ENCODE data around the gene MAPK1IP1L. TPM values are rescaled to one million over a fixed set of nuclear protein-coding genes. Genes with fewer than 3 reads are reported as not detected.

The MAPK1IP1L gene
- total and polyA plus RNA-seq, 2 of the 13 experiments (the other 11 are each of a cell fraction or from before 2014, with no cell fraction given) = 27.8 to 68.4 TPM

- TF ChIP-seq, protein P1, sequence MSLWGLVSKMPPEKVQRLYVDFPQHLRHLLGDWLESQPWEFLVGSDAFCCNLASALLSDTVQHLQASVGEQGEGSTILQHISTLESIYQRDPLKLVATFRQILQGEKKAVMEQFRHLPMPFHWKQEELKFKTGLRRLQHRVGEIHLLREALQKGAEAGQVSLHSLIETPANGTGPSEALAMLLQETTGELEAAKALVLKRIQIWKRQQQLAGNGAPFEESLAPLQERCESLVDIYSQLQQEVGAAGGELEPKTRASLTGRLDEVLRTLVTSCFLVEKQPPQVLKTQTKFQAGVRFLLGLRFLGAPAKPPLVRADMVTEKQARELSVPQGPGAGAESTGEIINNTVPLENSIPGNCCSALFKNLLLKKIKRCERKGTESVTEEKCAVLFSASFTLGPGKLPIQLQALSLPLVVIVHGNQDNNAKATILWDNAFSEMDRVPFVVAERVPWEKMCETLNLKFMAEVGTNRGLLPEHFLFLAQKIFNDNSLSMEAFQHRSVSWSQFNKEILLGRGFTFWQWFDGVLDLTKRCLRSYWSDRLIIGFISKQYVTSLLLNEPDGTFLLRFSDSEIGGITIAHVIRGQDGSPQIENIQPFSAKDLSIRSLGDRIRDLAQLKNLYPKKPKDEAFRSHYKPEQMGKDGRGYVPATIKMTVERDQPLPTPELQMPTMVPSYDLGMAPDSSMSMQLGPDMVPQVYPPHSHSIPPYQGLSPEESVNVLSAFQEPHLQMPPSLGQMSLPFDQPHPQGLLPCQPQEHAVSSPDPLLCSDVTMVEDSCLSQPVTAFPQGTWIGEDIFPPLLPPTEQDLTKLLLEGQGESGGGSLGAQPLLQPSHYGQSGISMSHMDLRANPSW (CRISPR knock-in tag; IDR thresholded peaks at IDR 0.05; ENCODE audit: borderline replicate concordance) = no peak
- TF ChIP-seq EHMT2 (IDR thresholded peaks at IDR 0.05; ENCODE audit: borderline replicate concordance, low read depth, low read length) (0 out of 2 replicates have a peak, but pooled peaks have one; percentile 18), ZNF644 (CRISPR knock-in tag; IDR thresholded peaks at IDR 0.05; ENCODE audit: low read depth) (peak; percentile 9; the same call in 1 of the 2 replicates), CBX1 (IDR thresholded peaks at IDR 0.05; ENCODE audit: low read depth) (peak; percentile 40), ZNF136 (CRISPR knock-in tag; IDR thresholded peaks at IDR 0.05; ENCODE audit: low read depth) (peak; percentile 89), TFE3 (CRISPR knock-in tag; IDR thresholded peaks at IDR 0.05) (peak; percentile 87), ZNF510 (CRISPR knock-in tag; IDR thresholded peaks at IDR 0.05; ENCODE audit: low read depth) (0 out of 2 replicates have a peak, but pooled peaks have one; percentile 35), NCOA1 (CRISPR knock-in tag; IDR thresholded peaks at IDR 0.05) (peak; percentile 61; the same call in 1 of the 2 replicates), TMF1 (CRISPR knock-in tag; IDR thresholded peaks at IDR 0.05; ENCODE audit: low read depth) (0 out of 2 replicates have a peak, but pooled peaks have one; percentile 35), RXRA (CRISPR knock-in tag; IDR thresholded peaks at IDR 0.05) (peak; percentile 69; the same call in 1 of the 2 replicates), BCL6 (CRISPR knock-in tag; IDR thresholded peaks at IDR 0.05) (peak; percentile 29; the same call in 1 of the 2 replicates), MYNN (CRISPR knock-in tag; IDR thresholded peaks at IDR 0.05; ENCODE audit: low read depth) (no peak), FOXO1 (CRISPR knock-in tag; IDR thresholded peaks at IDR 0.05) (no peak; the same call in 1 of the 2 replicates), ETV5 (CRISPR knock-in tag; IDR thresholded peaks at IDR 0.05; ENCODE audit: borderline replicate concordance) (peak; percentile 75; the same call in 1 of the 2 replicates), CBFB (CRISPR knock-in tag; IDR thresholded peaks at IDR 0.05) (no peak; the same call in 1 of the 2 replicates), NFE2L1 (CRISPR knock-in tag; IDR thresholded peaks at IDR 0.05; ENCODE audit: borderline replicate concordance) (peak; percentile 38; the same call in 1 of the 2 replicates), PTBP1 (IDR thresholded peaks at IDR 0.05; ENCODE audit: low read depth, low read length, poor library complexity, severe bottlenecking) (peak; percentile 40), FOXM1 (CRISPR knock-in tag; IDR thresholded peaks at IDR 0.05) (no peak), FOXA1 (IDR thresholded peaks at IDR 0.05) (no peak), FOXA1 (CRISPR knock-in tag; IDR thresholded peaks at IDR 0.05) (no peak), TEAD2 (CRISPR knock-in tag; IDR thresholded peaks at IDR 0.05) (no peak), ZNF235 (CRISPR knock-in tag; IDR thresholded peaks at IDR 0.05; ENCODE audit: borderline replicate concordance) (peak; percentile 54; the same call in 1 of the 2 replicates), ASH2L (IDR thresholded peaks at IDR 0.05; ENCODE audit: insufficient read length, low read depth, low read length) (peak; percentile 65), KLF15 (CRISPR knock-in tag; IDR thresholded peaks at IDR 0.05; ENCODE audit: borderline replicate concordance) (peak; percentile 64; the same call in 1 of the 2 replicates), PHF21A (CRISPR knock-in tag; IDR thresholded peaks at IDR 0.05) (peak; percentile 77), DR1 (CRISPR knock-in tag; IDR thresholded peaks at IDR 0.05) (peak; percentile 51; the same call in 1 of the 2 replicates)
- TF ChIP-seq, protein P2, sequence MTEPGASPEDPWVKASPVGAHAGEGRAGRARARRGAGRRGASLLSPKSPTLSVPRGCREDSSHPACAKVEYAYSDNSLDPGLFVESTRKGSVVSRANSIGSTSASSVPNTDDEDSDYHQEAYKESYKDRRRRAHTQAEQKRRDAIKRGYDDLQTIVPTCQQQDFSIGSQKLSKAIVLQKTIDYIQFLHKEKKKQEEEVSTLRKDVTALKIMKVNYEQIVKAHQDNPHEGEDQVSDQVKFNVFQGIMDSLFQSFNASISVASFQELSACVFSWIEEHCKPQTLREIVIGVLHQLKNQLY (CRISPR knock-in tag; IDR thresholded peaks at IDR 0.05) = peak; percentile 81; the same call in 1 of the 2 replicates
Observed at GRCh38 chr14:55107766-55108554, 56.5 kb downstream of the MAPK1IP1L start (continued).

Data from HepG2 (cell line).